Measurements from ENCODE around the gene TTLL6. TPM values are rescaled to one million over a fixed set of nuclear protein-coding genes. Genes with fewer than 3 reads are reported as not detected.

TTLL6 gene
- total RNA-seq, 4 donors from 2014 or later, result 1.1 to 7.5 (median 1.5) TPM; not detected in 1

GRCh38 chr17:48779421-48779820, 37.6 kb downstream of the TTLL6 start:
- Histone ChIP-seq H3K9me3 (no peaks in the 10 kb centered on the region), H3K27ac (no peak overlapping the region), H3K36me3 (no peaks in the 10 kb centered on the region), H3K4me1 (no peaks in the 10 kb centered on the region), H3K27me3 (no peaks in the 10 kb centered on the region), H3K4me3 (no peak overlapping the region)
- DNase-seq, result no peak
- TF ChIP-seq CTCF (IDR thresholded peaks at IDR 0.05), result no peak
- no peak for TF ChIP-seq POLR2A (IDR thresholded peaks at IDR 0.05)

GRCh38 chr17:48776602-48777001, 40.4 kb downstream of the TTLL6 start:
- no peak for DNase-seq
- no peak overlapping the region for H3K27ac ChIP-seq
- no peak overlapping the region for H3K4me3 ChIP-seq
- H3K4me1 ChIP-seq, result no peaks in the 10 kb centered on the region
- no peaks in the 10 kb centered on the region for H3K27me3 ChIP-seq
- TF ChIP-seq POLR2A (IDR thresholded peaks at IDR 0.05) (no peak), CTCF (IDR thresholded peaks at IDR 0.05) (no peak)
- no peaks in the 10 kb centered on the region for H3K36me3 ChIP-seq
- no peaks in the 10 kb centered on the region for H3K9me3 ChIP-seq

- Histone ChIP-seq H3K4me1 (no peaks in the 10 kb centered on the region), H3K4me3 (no peak overlapping the region), H3K27ac (no peak overlapping the region), H3K36me3 (no peaks in the 10 kb centered on the region), H3K9me3 (no peaks in the 10 kb centered on the region), H3K27me3 (no peaks in the 10 kb centered on the region)
- TF ChIP-seq POLR2A (IDR thresholded peaks at IDR 0.05) (no peak), CTCF (IDR thresholded peaks at IDR 0.05) (no peak)
- no peak for DNase-seq
Observed at GRCh38 chr17:48773245-48773644, 43.8 kb downstream of the TTLL6 start.

GRCh38 chr17:48770954-48771353, 46.1 kb downstream of the TTLL6 start:
- DNase-seq, result no peak
- H3K4me3 ChIP-seq, result no peak overlapping the region
- H3K9me3 ChIP-seq, result no peaks in the 10 kb centered on the region
- no peaks in the 10 kb centered on the region for H3K27me3 ChIP-seq
- TF ChIP-seq POLR2A (IDR thresholded peaks at IDR 0.05) (no peak), CTCF (IDR thresholded peaks at IDR 0.05) (no peak)
- no peak overlapping the region for H3K27ac ChIP-seq
- H3K36me3 ChIP-seq, result no peaks in the 10 kb centered on the region
- no peaks in the 10 kb centered on the region for H3K4me1 ChIP-seq

- no peaks in the 10 kb centered on the region for H3K4me1 ChIP-seq
- no peak overlapping the region for H3K4me3 ChIP-seq
- H3K36me3 ChIP-seq, result no peaks in the 10 kb centered on the region
- no peaks in the 10 kb centered on the region for H3K9me3 ChIP-seq
- no peaks in the 10 kb centered on the region for H3K27me3 ChIP-seq
- TF ChIP-seq POLR2A (IDR thresholded peaks at IDR 0.05), result no peak
- no peak for TF ChIP-seq CTCF (IDR thresholded peaks at IDR 0.05)
- H3K27ac ChIP-seq, result no peak overlapping the region
- no peak for DNase-seq
Observed at GRCh38 chr17:48769009-48769675, 47.9 kb downstream of the TTLL6 start.
